ENCODE data around the gene SLC46A3.
"Not testable (repeated sequence)": the region's sequence is repeated elsewhere in the genome, so short reads cannot be mapped to it uniquely, and the experiment has no call there.

SLC46A3 gene

GRCh38 chr13:28730762-28731161, 12.0 kb upstream of the SLC46A3 start:
- no peak for DNase-seq

GRCh38 chr13:28729541-28729940, 10.8 kb upstream of the SLC46A3 start:
- DNase-seq, result no peak

- no peak for DNase-seq
Measured at GRCh38 chr13:28728642-28729041, 9.9 kb upstream of the SLC46A3 start.

GRCh38 chr13:28725046-28725610, 6.4 kb upstream of the SLC46A3 start:
- no peak for DNase-seq

GRCh38 chr13:28723806-28724205, 5.0 kb upstream of the SLC46A3 start:
- no peak for DNase-seq

GRCh38 chr13:28719227-28720055, 671 bp upstream of the SLC46A3 start:
- DNase-seq, result no peak

GRCh38 chr13:28718196-28718542, 601 bp downstream of the SLC46A3 start:
- no peak for DNase-seq

GRCh38 chr13:28717170-28717569, 1.6 kb downstream of the SLC46A3 start:
- DNase-seq, result no peak

- DNase-seq, result no peak
Measured at GRCh38 chr13:28716511-28716910, 2.3 kb downstream of the SLC46A3 start.

- DNase-seq, result no peak
Measured at GRCh38 chr13:28714651-28715050, 4.1 kb downstream of the SLC46A3 start.

- no peak for DNase-seq
Measured at GRCh38 chr13:28710161-28710560, 8.6 kb downstream of the SLC46A3 start.

GRCh38 chr13:28707629-28708427, 10.9 kb downstream of the SLC46A3 start:
- DNase-seq, result no peak

GRCh38 chr13:28705461-28706083, 13.2 kb downstream of the SLC46A3 start:
- no peak for DNase-seq

GRCh38 chr13:28704919-28705318, 13.9 kb downstream of the SLC46A3 start:
- no peak for DNase-seq

GRCh38 chr13:28704282-28704681, 14.5 kb downstream of the SLC46A3 start:
- no peak for DNase-seq

- no peak for DNase-seq
Measured at GRCh38 chr13:28699246-28699645, 19.5 kb downstream of the SLC46A3 start.

GRCh38 chr13:28697441-28697840, 21.3 kb downstream of the SLC46A3 start:
- no peak for DNase-seq

- not testable (repeated sequence) for DNase-seq
Measured at GRCh38 chr13:28693605-28694491, 24.9 kb downstream of the SLC46A3 start.

GRCh38 chr13:28685892-28686291, 32.9 kb downstream of the SLC46A3 start:
- no peak for DNase-seq

- no peak for DNase-seq
Measured at GRCh38 chr13:28685114-28685513, 33.7 kb downstream of the SLC46A3 start.

GRCh38 chr13:28684257-28684656, 34.5 kb downstream of the SLC46A3 start:
- DNase-seq, result no peak

- not testable (repeated sequence) for DNase-seq
Measured at GRCh38 chr13:28683169-28683568, 35.6 kb downstream of the SLC46A3 start.

Data from T-helper 9 cell (primary cell).